AG08395 (cell line): ENCODE results near the gene MOK.
"Not testable (repeated sequence)": the region's sequence is repeated elsewhere in the genome, so short reads cannot be mapped to it uniquely, and the experiment has no call there.

Experiments used
- DNase-seq: peaks from one replicate; pipeline ENCODE4 v3.0.0; 2012; ENCODE audit warnings: mixed read lengths, low spot score

MOK gene

GRCh38 chr14:102246071-102246470 lies 58.9 kb downstream of the MOK start:
- DNase-seq: no peak

- not testable (repeated sequence) for DNase-seq
These were observed 61.2 kb downstream of the MOK start for GRCh38 chr14:102243795-102244194.

- DNase-seq: no peak
These were observed 63.8 kb downstream of the MOK start for GRCh38 chr14:102241147-102241546.

GRCh38 chr14:102240481-102240880 lies 64.5 kb downstream of the MOK start:
- DNase-seq: not testable (repeated sequence)

- DNase-seq: no peak
These were observed 65.7 kb downstream of the MOK start for GRCh38 chr14:102239231-102239630.

GRCh38 chr14:102238766-102239165 lies 66.2 kb downstream of the MOK start:
- no peak for DNase-seq

GRCh38 chr14:102238131-102238530 lies 66.8 kb downstream of the MOK start:
- no peak for DNase-seq

- no peak for DNase-seq
These were observed 68.9 kb downstream of the MOK start for GRCh38 chr14:102236026-102236425.

- peak; percentile 90 for DNase-seq
These were observed 69.6 kb downstream of the MOK start for GRCh38 chr14:102235275-102235897.

GRCh38 chr14:102234331-102235264 lies 70.4 kb downstream of the MOK start:
- DNase-seq: no peak

- no peak for DNase-seq
These were observed 71.9 kb downstream of the MOK start for GRCh38 chr14:102233081-102233480.

GRCh38 chr14:102232348-102232625 lies 72.7 kb downstream of the MOK start:
- DNase-seq: no peak

GRCh38 chr14:102231476-102232347 lies 73.3 kb downstream of the MOK start:
- DNase-seq: no peak

- DNase-seq: no peak
These were observed 74.3 kb downstream of the MOK start for GRCh38 chr14:102230481-102231210.

- no peak for DNase-seq
These were observed 75.2 kb downstream of the MOK start for GRCh38 chr14:102229739-102230092.

GRCh38 chr14:102229071-102229738 lies 75.8 kb downstream of the MOK start:
- no peak for DNase-seq

- peak; percentile 26 for DNase-seq
These were observed 77.6 kb downstream of the MOK start for GRCh38 chr14:102227184-102227964.

GRCh38 chr14:102226356-102227125 lies 78.4 kb downstream of the MOK start:
- no peak for DNase-seq

- DNase-seq: no peak
These were observed 79.0 kb downstream of the MOK start for GRCh38 chr14:102225936-102226335.

GRCh38 chr14:102225386-102225785 lies 79.6 kb downstream of the MOK start:
- no peak for DNase-seq
